ENCODE results near the gene CHTOP.

CHTOP gene

GRCh38 chr1:153612111-153612754, 21.6 kb upstream of the CHTOP start:
- H3K4me3 ChIP-seq (ENCODE audit: low read depth, low read length): peak overlapping the region; percentile 71
- no peak for DNase-seq (ENCODE audit: low read depth)

- DNase-seq (ENCODE audit: low read depth): no peak
- peak within 1 kb of the TSS; percentile 71 for H3K4me3 ChIP-seq (ENCODE audit: low read depth, low read length)
Observed at GRCh38 chr1:153612755-153613331, 21.0 kb upstream of the CHTOP start, which contains the start of gene S100A16. Gene S100A16 (minus strand): TSS chr1:153613137. CDS start chr1:153608151, 4,986 bp downstream.

GRCh38 chr1:153613406-153613805, 20.5 kb upstream of the CHTOP start:
- H3K4me3 ChIP-seq (ENCODE audit: low read depth, low read length): peak overlapping the region; percentile 71
- no peak for DNase-seq (ENCODE audit: low read depth)

DNA sequence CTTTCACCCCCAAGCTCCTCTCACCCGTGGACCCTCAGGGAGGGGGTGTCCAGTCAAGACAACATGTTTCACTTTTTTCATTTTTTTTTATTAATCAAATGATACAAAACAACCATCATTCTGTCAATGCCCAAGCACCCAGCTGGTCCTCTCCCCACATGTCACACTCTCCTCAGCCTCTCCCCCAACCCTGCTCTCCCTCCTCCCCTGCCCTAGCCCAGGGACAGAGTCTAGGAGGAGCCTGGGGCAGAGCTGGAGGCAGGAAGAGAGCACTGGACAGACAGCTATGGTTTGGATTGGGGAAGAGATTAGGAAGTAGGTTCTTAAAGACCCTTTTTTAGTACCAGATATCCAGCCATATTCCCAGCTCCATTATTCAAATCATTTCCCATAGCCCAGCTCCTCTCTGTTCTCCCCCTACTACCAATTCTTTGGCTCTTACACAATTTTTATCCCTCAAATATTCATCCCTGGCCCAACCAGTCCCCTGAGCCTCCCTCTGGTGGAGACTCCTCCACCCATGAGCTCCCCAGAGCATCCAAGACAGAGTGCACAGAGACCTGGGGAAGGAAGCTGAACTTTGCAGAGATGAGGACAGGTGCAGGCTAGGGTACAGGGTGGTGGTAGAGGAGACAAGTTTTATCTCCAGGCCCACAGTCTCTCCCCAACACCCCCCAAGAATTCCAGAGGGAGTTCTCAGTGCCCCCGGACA, 19.5 kb upstream of the CHTOP start:
- no peak for DNase-seq (ENCODE audit: low read depth)
- no peak overlapping the region for H3K4me3 ChIP-seq (ENCODE audit: low read depth, low read length)

DNA sequence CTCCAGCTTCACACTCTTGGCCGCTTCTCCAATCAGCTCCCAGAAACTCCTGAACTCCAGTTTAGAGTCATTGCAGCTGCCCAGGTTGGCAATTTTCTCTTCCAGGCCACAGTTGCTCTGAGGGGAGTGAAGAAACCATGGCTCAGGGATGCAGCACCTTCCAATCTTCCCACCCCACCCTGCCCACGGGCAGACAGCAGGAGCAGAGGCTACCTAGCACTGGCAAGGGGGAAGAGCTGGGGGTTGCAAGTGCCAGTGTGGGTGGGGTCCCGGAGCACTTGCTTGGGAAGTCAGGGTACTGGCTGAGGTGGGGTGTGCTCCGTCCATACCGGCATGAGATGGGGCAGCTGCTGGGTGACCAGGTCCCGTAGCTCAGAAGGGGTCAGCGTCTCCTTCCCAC, 19.0 kb upstream of the CHTOP start:
- no peak overlapping the region for H3K4me3 ChIP-seq (ENCODE audit: low read depth, low read length)
- DNase-seq (ENCODE audit: low read depth): no peak

DNA sequence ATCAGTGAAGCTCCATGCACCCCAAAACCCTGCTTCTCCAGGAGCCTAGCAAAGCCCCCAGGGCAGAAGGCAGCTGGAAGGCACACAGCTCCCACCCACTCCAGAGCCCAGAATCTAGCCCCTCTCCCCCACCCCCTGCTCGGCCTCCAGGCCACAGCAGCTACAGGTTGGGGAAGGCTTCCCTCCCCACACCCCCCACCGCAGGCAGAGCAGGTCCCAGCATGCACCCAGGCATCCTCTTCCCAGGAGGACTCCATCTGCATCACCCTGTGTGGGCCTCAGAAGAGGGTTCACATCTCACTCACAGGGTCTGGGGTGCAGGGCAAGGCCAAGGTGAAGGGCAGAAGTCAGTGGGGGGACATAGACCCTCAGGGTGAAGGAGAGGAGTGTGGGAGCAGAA, 18.5 kb upstream of the CHTOP start:
- H3K4me3 ChIP-seq (ENCODE audit: low read depth, low read length): no peak overlapping the region
- DNase-seq (ENCODE audit: low read depth): no peak

GRCh38 chr1:153616144-153616916, 17.5 kb upstream of the CHTOP start, which contains the start of gene S100A14:
Gene S100A14 (minus strand): TSS chr1:153616325. CDS start chr1:153615858, 467 bp downstream.
- H3K4me3 ChIP-seq (ENCODE audit: low read depth, low read length): no peak within 1 kb of the TSS
- DNase-seq (ENCODE audit: low read depth): no peak

GRCh38 chr1:153616917-153617311, 17.0 kb upstream of the CHTOP start:
- no peak for DNase-seq (ENCODE audit: low read depth)
- no peak overlapping the region for H3K4me3 ChIP-seq (ENCODE audit: low read depth, low read length)

DNA sequence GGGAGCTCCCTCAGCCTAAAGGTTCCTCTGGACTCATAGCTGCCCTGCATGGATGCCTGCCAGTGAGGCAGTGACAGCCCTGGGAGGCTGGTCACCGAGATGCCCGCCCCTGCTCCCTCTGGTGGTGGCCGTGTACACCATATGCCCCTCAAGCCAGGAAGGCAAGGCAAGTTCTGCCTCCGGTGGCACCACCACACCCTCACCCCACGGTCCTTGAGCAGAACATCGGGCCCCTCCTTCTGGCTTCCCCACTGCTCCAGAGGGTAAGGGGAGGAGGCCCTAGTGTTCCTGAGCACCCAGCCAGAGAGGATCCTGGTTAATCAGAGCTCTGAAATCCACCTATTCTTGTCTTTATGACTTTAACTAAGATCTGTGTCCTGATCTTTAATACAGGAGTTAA, 16.2 kb upstream of the CHTOP start:
- H3K4me3 ChIP-seq (ENCODE audit: low read depth, low read length): no peak overlapping the region
- no peak for DNase-seq (ENCODE audit: low read depth)

DNA sequence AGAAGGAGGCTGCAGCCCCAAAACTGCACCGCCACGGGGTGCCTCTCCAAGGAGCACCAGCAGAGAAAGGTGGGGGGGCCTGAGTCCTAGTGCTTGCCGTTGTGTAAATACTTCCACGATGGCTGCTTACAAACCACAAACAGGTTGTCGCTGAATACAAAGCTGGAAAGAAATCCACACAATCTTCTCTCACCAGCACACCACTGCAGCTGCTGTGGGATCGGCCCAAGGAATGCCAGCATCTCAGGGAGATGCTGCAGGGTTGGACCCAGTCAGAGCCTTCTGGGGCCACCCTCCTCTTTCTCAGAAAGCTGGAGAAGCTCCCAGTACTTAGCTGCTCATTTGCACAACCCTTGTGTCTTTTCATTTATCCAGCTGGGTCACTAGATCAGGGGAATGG, 14.7 kb upstream of the CHTOP start:
- H3K4me3 ChIP-seq (ENCODE audit: low read depth, low read length): no peak overlapping the region
- no peak for DNase-seq (ENCODE audit: low read depth)

DNA sequence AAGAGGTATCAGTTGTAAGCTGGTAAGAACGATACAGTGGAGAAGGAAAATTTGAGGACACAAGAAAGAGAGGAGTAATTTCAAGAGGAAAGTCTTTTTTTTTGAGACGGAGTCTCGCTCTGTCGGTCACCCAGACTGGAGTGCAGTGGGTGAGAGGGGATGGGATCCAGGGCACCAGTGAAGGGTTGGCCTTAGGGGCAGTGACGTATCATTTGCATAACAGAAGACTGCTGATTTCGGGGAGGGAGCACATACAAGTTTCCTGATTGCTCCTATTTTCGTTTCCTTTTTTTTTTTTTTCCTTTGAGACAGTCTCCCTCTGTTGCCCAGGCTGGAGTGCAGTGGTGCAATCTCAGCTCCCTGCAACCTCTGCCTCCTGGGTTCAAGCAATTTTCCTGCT, 10.8 kb upstream of the CHTOP start:
- no peak overlapping the region for H3K4me3 ChIP-seq (ENCODE audit: low read depth, low read length)
- DNase-seq (ENCODE audit: low read depth): no peak

- no peak overlapping the region for H3K4me3 ChIP-seq (ENCODE audit: low read depth, low read length)
- DNase-seq (ENCODE audit: low read depth): no peak
Observed at GRCh38 chr1:153624965-153625611, 8.8 kb upstream of the CHTOP start.

DNA sequence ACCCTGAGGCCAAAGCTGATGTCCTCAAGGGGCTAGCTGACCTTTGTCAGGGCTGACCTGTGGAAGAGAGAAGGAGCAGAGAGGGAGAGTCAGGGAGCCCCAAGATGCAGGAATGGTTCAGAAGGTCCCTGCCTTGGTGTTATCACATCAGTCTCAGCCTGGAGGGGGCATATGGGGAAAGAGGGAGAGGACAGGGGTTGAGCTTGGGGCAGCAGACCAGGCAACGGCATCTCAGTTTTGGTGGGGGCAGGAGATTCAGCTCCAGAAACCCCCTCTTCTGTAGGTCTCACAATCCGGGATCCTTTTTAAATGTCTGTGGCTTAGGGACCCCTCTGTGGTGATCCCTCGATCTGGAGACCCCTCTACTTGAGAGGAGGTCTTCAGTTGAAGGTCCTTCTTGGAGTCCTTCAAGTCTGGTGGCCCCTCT, 7.4 kb upstream of the CHTOP start:
- DNase-seq (ENCODE audit: low read depth): no peak
- H3K4me3 ChIP-seq (ENCODE audit: low read depth, low read length): peak overlapping the region; percentile 70

GRCh38 chr1:153626904-153627714, 6.8 kb upstream of the CHTOP start, which contains the start of gene S100A13:
Gene S100A13 (minus strand): TSS chr1:153627505. CDS start chr1:153626472, 1,033 bp downstream.
- DNase-seq (ENCODE audit: low read depth): peak; percentile 81

DNA sequence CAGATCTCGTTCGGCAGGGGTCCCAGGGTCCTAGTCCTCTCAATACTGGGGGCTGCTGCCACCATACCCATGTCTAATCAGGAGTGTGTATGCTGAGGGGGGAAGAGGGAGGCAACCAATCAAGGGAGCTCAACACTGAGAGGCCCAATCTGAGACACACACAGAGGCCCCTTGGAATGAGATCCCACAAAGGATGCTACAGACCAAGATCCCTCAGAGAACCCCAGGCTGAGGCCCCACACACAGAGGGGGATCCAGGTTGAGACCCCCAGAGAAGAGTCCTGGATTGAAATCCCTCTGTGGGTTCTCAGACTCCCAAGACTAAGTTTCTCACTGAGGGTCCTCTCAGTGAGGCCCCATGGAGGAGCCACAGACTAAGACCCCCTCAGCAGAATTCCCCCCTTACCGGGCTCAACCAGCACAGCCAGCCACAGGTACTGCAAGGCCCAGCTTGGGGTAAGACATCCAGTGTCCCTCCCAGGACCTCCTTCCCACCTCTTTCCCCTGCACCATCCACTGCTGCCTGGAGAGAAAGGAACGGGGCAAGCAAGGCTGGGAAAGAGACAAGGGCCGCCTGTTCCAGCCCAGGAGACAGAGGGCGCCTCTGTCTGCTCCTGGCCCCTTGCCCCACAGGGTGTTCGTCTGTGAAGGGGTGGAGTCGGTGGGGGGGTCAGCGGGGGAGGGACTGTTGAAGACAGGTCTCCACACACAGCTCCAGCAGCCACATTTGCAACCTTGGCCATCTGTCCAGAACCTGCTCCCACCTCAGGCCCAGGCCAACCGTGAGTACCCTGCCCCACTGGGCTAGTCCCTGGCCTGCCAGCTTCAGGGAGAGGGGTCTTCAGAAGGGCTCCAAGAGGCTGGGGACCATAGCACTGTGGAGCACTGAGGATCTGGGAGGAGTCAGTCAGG, 5.9 kb upstream of the CHTOP start, which contains the start of gene S100A1:
Gene S100A1 (plus strand): TSS at position 720 of the 912 bp plus-strand sequence. CDS start 2,088 bp downstream, outside the sequence.
- DNase-seq (ENCODE audit: low read depth): no peak
- H3K4me3 ChIP-seq (ENCODE audit: low read depth, low read length): peak within 1 kb of the TSS; percentile 70

More at GRCh38 chr1:153626904-153627714, 6.8 kb upstream of the CHTOP start, which contains the start of gene S100A13:
- peak within 1 kb of the TSS; percentile 70 for H3K4me3 ChIP-seq (ENCODE audit: low read depth, low read length)

DNA sequence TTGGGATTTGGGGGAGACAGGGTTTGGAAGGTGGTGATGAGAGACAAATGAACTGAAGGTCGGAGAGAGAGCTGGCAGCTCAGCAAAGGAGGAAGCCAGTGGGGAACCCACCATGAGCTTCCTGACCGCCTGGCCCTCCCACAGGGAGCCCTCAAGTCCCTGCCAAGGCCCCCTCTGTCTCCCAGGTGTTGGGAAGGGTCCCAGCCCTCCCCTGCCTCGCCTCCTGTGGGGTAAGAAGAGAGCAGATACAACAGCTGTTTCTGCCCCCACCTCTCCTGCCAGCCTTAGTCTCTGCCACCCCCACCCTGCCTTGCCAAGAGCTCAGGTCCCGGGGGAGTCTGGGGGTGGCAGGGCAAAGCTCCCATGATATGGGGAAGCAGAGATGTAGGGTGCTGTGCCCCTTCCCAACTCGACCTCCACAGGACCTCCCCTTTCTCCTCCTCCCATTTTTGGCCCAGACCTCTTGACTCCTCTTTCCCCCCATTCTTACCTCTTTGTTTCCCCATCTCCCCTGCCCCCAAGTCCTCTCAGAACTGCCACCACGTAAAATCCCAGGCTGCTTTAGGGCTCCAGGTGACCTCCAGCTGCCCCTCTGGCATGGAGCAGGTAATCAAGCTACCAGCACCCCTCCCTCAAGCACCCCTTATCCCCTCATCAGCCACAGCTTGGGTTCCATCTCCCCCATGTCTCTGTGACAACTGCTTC, 5.1 kb upstream of the CHTOP start:
- DNase-seq (ENCODE audit: low read depth): no peak
- H3K4me3 ChIP-seq (ENCODE audit: low read depth, low read length): no peak overlapping the region

DNA sequence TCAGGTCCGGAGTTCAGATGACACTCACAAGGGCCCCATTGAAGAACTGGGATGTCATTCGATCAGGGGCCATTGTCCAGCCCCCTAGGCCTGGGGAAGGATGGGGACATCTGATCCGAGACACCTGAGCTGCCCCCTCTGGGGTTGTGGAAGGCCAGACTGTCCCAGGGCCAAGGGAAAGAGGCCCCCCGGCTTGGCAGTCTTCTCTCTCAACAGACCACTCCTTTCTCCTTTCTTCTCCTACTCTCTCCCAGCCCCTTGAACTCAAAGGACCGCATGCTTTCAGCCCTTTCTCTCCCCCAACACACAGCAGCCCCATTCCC, 4.6 kb upstream of the CHTOP start:
- no peak for DNase-seq (ENCODE audit: low read depth)
- no peak overlapping the region for H3K4me3 ChIP-seq (ENCODE audit: low read depth, low read length)

Measured in skeletal muscle cell (primary cell).